Loucy (cell line): ENCODE data around the gene EDEM2.
"Not testable (repeated sequence)": the region's sequence is repeated elsewhere in the genome, so short reads cannot be mapped to it uniquely, and the experiment has no call there.

ENCODE experiments used
- H2AFZ ChIP-seq: fragments of 200-600 bp; sonication (generic); 2 replicates; pipeline ENCODE4 v1.6.0; 2016; ENCODE audit warnings: antibody characterized with exemption, mild to moderate bottlenecking, low read length, moderate library complexity
- H3F3A ChIP-seq: fragments of 200-600 bp; 2 replicates; pipeline ENCODE4 v1.6.0; 2016; ENCODE audit warnings: antibody characterized with exemption, low read depth, mild to moderate bottlenecking
- H3K27me3 ChIP-seq: fragments of 200-600 bp; sonication (generic); 2 replicates; pipeline ENCODE4 v1.6.1; 2014; ENCODE audit warnings: low read length, mild to moderate bottlenecking; ENCODE audit not compliant: insufficient read depth, poor library complexity, severe bottlenecking
- H3K36me3 ChIP-seq: fragments of 200-600 bp; sonication (generic); 2 replicates; pipeline ENCODE4 v1.6.1; 2016; ENCODE audit warnings: low read length; ENCODE audit not compliant: insufficient read depth
- H3K4me1 ChIP-seq: fragments of 200-600 bp; sonication (generic); 2 replicates; pipeline ENCODE4 v1.5.1; 2014; ENCODE audit warnings: low read length, mild to moderate bottlenecking; ENCODE audit not compliant: insufficient read depth, poor library complexity, severe bottlenecking
- H3K4me2 ChIP-seq: fragments of 200-600 bp; sonication (generic); 2 replicates; pipeline ENCODE4 v1.6.0; 2014; ENCODE audit warnings: antibody characterized with exemption, low read length, low read depth, mild to moderate bottlenecking; ENCODE audit not compliant: poor library complexity, severe bottlenecking
- H3K4me3 ChIP-seq: fragments of 200-600 bp; sonication (generic); 2 replicates; pipeline ENCODE4 v1.5.1; 2014; ENCODE audit warnings: low read length, mild to moderate bottlenecking, mixed read lengths; ENCODE audit not compliant: poor library complexity, severe bottlenecking
- H3K79me2 ChIP-seq: fragments of 200-600 bp; sonication (generic); 2 replicates; pipeline ENCODE4 v1.6.1; 2014; ENCODE audit warnings: low read length; ENCODE audit not compliant: insufficient read depth
- H3K9ac ChIP-seq: fragments of 200-600 bp; sonication (generic); 2 replicates; pipeline ENCODE4 v1.6.0; 2014; ENCODE audit warnings: mild to moderate bottlenecking, low read depth, low read length, moderate library complexity; ENCODE audit not compliant: poor library complexity, severe bottlenecking
- H3K9me2 ChIP-seq: fragments of 200-600 bp; sonication (generic); replicated peaks from 2 replicates; pipeline ENCODE4 v1.6.1; 2016; ENCODE audit warnings: low read depth, low read length, mixed read lengths
- H3K9me3 ChIP-seq: fragments of 200-600 bp; sonication (generic); 2 replicates; pipeline ENCODE4 v1.6.1; 2014; ENCODE audit warnings: mild to moderate bottlenecking, antibody characterized with exemption, low read length, low read depth; ENCODE audit not compliant: insufficient read depth
- H4K20me1 ChIP-seq: fragments of 200-600 bp; sonication (generic); 2 replicates; pipeline ENCODE4 v1.6.0; 2014; ENCODE audit warnings: antibody characterized with exemption, low read length, mild to moderate bottlenecking; ENCODE audit not compliant: insufficient read depth, poor library complexity, severe bottlenecking
- CTCF ChIP-seq: fragments of 200-600 bp; sonication (generic); conservative IDR thresholded peaks from 2 replicates; pipeline ENCODE4 v1.5.1; 2014; ENCODE audit warnings: mild to moderate bottlenecking, antibody characterized with exemption, low read length
- EZH2phosphoT487 ChIP-seq: fragments of 200-600 bp; IDR thresholded peaks from 2 replicates; pipeline ENCODE4 v1.6.1; 2018; ENCODE audit warnings: antibody characterized with exemption, mild to moderate bottlenecking, moderate library complexity, borderline replicate concordance

The EDEM2 gene

GRCh38 chr20:35167787-35168186, 20.7 kb upstream of the EDEM2 start:
- Histone ChIP-seq H2AFZ (no peak overlapping the region), H3K27me3 (no peaks in the 10 kb centered on the region), H3K9ac (no peak overlapping the region), H3K36me3 (no peaks in the 10 kb centered on the region), H3F3A (peaks cover 5% of the 10 kb centered on the region), H3K9me3 (no peaks in the 10 kb centered on the region), H3K4me3 (no peak overlapping the region), H4K20me1 (no peaks in the 10 kb centered on the region), H3K9me2 (no peaks in the 10 kb centered on the region), H3K79me2 (no peaks in the 10 kb centered on the region), H3K4me2 (no peak overlapping the region), H3K4me1 (peaks cover 33% of the 10 kb centered on the region)
- no peak for TF ChIP-seq EZH2phosphoT487
- no peak for TF ChIP-seq CTCF

DNA sequence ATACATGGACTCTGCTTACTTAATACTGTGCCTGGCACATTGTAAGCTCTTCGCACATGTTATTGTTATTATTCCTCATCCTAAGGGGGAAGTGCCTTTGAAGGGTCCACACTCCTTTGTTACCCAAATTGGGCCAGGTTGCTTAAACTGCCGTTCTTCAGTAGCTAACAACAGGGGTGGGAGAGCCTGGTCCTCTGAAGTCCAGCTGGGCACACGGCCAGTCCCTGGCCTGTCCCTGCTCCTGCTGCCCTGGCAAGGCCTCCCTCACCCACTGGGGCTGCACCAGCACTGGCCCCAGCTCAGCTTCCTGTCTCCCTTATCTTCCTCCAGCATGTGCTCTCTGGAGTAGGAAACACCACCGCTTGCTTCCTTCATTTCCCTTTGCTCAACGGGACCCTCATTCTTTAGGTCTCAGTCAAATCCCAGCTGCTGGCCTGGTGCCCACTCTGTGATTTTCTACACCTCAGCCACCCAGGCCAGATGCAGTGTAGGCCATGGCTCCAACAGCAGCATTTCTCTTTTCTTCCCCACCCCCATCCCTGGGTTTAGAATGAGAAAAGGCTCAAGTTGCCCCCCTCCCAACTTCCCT, 19.2 kb upstream of the EDEM2 start:
- peaks cover 5% of the 10 kb centered on the region for H3F3A ChIP-seq
- H3K9ac ChIP-seq = no peak overlapping the region
- H3K4me2 ChIP-seq = peak overlapping the region; percentile 31
- H3K9me3 ChIP-seq = no peaks in the 10 kb centered on the region
- H3K9me2 ChIP-seq = no peaks in the 10 kb centered on the region
- TF ChIP-seq CTCF = no peak
- no peak for TF ChIP-seq EZH2phosphoT487
- no peaks in the 10 kb centered on the region for H3K79me2 ChIP-seq
- H2AFZ ChIP-seq = peak overlapping the region; percentile 42; the same call in 1 of the 2 replicates
- H3K36me3 ChIP-seq = no peaks in the 10 kb centered on the region
- no peaks in the 10 kb centered on the region for H3K27me3 ChIP-seq
- H4K20me1 ChIP-seq = no peaks in the 10 kb centered on the region
- H3K4me3 ChIP-seq = no peak overlapping the region
- H3K4me1 ChIP-seq = peaks cover 19% of the 10 kb centered on the region

- Histone ChIP-seq H3K9me2 (no peaks in the 10 kb centered on the region), H3K27me3 (no peaks in the 10 kb centered on the region), H3F3A (peaks cover 5% of the 10 kb centered on the region), H3K36me3 (no peaks in the 10 kb centered on the region), H3K79me2 (no peaks in the 10 kb centered on the region), H3K4me2 (peak overlapping the region; percentile 31), H3K9ac (no peak overlapping the region), H2AFZ (peak overlapping the region; percentile 42; the same call in 1 of the 2 replicates), H3K4me3 (no peak overlapping the region), H4K20me1 (no peaks in the 10 kb centered on the region), H3K9me3 (no peaks in the 10 kb centered on the region), H3K4me1 (peaks cover 18% of the 10 kb centered on the region)
- TF ChIP-seq CTCF (no peak), EZH2phosphoT487 (no peak)
These were observed 18.4 kb upstream of the EDEM2 start for GRCh38 chr20:35165221-35166185.

DNA sequence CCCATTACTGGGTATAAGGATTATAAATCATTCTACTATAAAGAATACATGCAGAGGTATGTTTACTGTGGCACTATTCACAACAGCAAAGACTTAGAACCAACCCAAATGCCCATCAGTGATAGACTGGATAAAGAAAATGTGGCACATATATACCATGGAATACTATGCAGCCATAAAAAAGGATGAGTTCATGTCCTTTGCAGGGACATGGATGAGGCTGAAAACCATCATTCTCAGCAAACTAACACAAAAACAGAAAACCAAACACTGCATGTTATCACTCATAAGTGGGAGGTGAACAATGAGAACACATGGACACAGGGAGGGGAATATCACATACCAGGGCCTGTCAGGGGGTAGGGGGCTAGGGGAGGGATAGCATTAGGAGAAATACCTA, 17.4 kb upstream of the EDEM2 start:
- not testable (repeated sequence) for H3K4me2 ChIP-seq, H3K9me3 ChIP-seq, H3F3A ChIP-seq, H4K20me1 ChIP-seq, H3K9me2 ChIP-seq, H2AFZ ChIP-seq, H3K9ac ChIP-seq, H3K27me3 ChIP-seq, H3K79me2 ChIP-seq, H3K4me3 ChIP-seq, H3K36me3 ChIP-seq
- H3K4me1 ChIP-seq = peaks cover 18% of the 10 kb centered on the region

GRCh38 chr20:35160341-35160740, 13.2 kb upstream of the EDEM2 start:
- not testable (repeated sequence) for H3K9ac ChIP-seq, H3K9me3 ChIP-seq, H3K27me3 ChIP-seq, H4K20me1 ChIP-seq, H2AFZ ChIP-seq, H3K36me3 ChIP-seq, H3K79me2 ChIP-seq, H3K9me2 ChIP-seq, H3K4me2 ChIP-seq, H3K4me1 ChIP-seq, H3K4me3 ChIP-seq, H3F3A ChIP-seq
